ENCODE measurements around the gene LSM4.

DNA sequence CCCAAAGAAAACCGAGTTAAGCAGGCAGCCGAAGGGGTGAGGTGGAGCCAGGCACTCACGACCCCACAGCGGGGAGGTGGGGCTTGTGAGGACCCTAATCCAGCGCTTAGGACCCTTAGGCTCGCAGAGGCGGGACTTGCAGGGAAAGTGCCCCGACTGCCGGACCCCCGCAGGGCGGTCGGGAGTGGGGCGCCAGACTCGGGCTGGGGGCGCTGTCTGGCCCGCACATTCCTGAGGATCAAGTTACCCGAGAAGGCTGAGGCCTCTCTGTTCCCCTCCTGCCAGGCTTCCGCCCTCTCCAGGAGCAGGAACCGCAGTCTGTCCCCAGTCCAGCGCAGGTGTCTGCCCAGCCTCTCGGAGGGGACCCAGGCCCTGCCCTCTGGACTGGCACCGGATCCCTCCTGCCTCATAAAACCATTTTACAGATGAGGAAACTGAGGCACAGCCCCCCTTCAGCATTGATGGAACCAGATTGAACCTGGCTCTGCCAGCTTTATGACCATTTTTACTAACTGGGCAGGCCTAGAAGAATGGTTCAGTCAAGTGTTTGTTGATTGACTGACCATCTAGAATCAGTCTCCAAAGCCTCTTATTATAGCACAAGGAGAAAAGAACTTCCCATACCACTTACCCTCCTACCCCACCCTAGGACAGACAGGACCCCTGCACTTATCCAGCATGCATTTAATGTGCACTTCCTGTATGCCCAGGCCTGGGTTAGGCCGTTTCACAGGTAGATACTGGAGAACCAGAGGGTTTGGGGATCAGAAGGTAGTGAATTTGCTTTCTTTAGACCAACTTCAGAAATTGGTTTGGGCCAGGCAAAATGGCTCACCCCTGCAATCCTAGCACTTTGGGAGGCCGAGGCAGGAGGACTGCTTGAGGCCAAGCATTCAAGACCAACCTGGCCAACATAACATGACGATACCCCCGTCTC, 34.8 kb downstream of the LSM4 start:
- TF ChIP-seq, protein P1, sequence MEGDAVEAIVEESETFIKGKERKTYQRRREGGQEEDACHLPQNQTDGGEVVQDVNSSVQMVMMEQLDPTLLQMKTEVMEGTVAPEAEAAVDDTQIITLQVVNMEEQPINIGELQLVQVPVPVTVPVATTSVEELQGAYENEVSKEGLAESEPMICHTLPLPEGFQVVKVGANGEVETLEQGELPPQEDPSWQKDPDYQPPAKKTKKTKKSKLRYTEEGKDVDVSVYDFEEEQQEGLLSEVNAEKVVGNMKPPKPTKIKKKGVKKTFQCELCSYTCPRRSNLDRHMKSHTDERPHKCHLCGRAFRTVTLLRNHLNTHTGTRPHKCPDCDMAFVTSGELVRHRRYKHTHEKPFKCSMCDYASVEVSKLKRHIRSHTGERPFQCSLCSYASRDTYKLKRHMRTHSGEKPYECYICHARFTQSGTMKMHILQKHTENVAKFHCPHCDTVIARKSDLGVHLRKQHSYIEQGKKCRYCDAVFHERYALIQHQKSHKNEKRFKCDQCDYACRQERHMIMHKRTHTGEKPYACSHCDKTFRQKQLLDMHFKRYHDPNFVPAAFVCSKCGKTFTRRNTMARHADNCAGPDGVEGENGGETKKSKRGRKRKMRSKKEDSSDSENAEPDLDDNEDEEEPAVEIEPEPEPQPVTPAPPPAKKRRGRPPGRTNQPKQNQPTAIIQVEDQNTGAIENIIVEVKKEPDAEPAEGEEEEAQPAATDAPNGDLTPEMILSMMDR (IDR thresholded peaks at IDR 0.05) = no peak
- no peak for TF ChIP-seq POLR2A (IDR thresholded peaks at IDR 0.05)
